HepG2 (cell line): ENCODE data around the gene SNX7. TPM values are rescaled to one million over a fixed set of nuclear protein-coding genes. Genes with fewer than 3 reads are reported as not detected.
A peak's percentile ranks its signal among the peaks of the same experiment; 100 is the strongest.

ENCODE experiments used
- ATAC-seq: fragments of 200-7000 bp; cut with Tn5 transposase; 3 replicates; pipeline ENCODE4 v1.9.1; 2020; ENCODE audit warnings: mild to moderate bottlenecking, moderate library complexity
- BruUV-seq: library from RNA; stranded (reverse); fragments of 400-500 nt; replicated peaks from 2 replicates; lab custom pipeline; 2021; lab: Mats Ljungman, UMichigan
- CTCF ChIA-PET: fragments of 300-600 bp; formaldehyde crosslinking; extraction: SDS; loops from one replicate; lab custom pipeline; 2021; ENCODE audit warnings: low total read pairs, inconsistent platforms, low intra/inter-chr PET ratio; lab: Yijun Ruan, JAX
- POLR2A ChIA-PET: fragments of 350-600 bp; sonication (Branson Sonifier 250); formaldehyde crosslinking; loops from one replicate; lab custom pipeline; 2020; ENCODE audit warnings: antibody characterized with exemption, inconsistent platforms; lab: Yijun Ruan, JAX
- DNase-seq: peaks from one replicate; pipeline ENCODE4 v3.0.0-alpha.2; 2015; ENCODE audit warnings: low spot score
- FAIRE-seq: peaks from 3 replicates; lab custom pipeline; 2011; peaks lifted over from hg19 to GRCh38; lab: Jason Lieb, UNC
- H2AFZ ChIP-seq: one replicate; pipeline ENCODE4 v1.6.1; 2011; ENCODE audit warnings: low read length, inconsistent platforms
- H3K27ac ChIP-seq: fragments of 300-600 bp; 3 replicates; pipeline ENCODE4 v1.8.0; 2011; ENCODE audit warnings: mixed run types, mild to moderate bottlenecking, mixed read lengths, low read length, inconsistent platforms; ENCODE audit not compliant: insufficient read depth; ENCODE audit errors: extremely low read length
- H3K27me3 ChIP-seq, 2 experiments: fragments of 200-600 bp in 1 of 2; 2 replicates in 1 of 2; 3 replicates in 1 of 2; pipeline versions ENCODE4 v1.6.0 to v1.8.0; 2011; ENCODE audit warnings: low read length in 2 of 2, mild to moderate bottlenecking in 2 of 2, moderate library complexity in 2 of 2, inconsistent platforms in 1 of 2; ENCODE audit not compliant: insufficient read depth in 2 of 2, control insufficient read depth in 1 of 2
- H3K36me3 ChIP-seq, 2 experiments: fragments of 200-600 bp in 1 of 2; replicated peaks in 1 of 2; 2 replicates in 1 of 2; 3 replicates in 1 of 2; pipeline versions ENCODE4 v1.5.1 to v1.8.0; 2011; ENCODE audit warnings: low read length in 2 of 2, inconsistent platforms in 1 of 2; ENCODE audit not compliant: insufficient read depth in 2 of 2, control insufficient read depth in 1 of 2
- H3K4me1 ChIP-seq: 2 replicates; pipeline ENCODE4 v1.5.1; 2012; ENCODE audit warnings: low read length, inconsistent platforms; ENCODE audit not compliant: insufficient read depth
- H3K4me2 ChIP-seq: 2 replicates; pipeline ENCODE4 v1.6.0; 2011; ENCODE audit warnings: low read depth, low read length, inconsistent platforms
- H3K4me3 ChIP-seq, 3 experiments: fragments of 200-600 bp in 1 of 3; sonication (generic), shearing (Covaris generic) in 1 of 3; replicated peaks in 1 of 3; 2 replicates each; pipeline ENCODE4 v1.5.1; 2011 to 2016; ENCODE audit warnings: low read length in 3 of 3, inconsistent platforms in 2 of 3, low read depth in 2 of 3, mild to moderate bottlenecking in 2 of 3, control low read depth in 1 of 3, mixed read lengths in 1 of 3; ENCODE audit not compliant: insufficient read depth in 1 of 3
- H3K79me2 ChIP-seq: one replicate; pipeline ENCODE4 v1.6.1; 2011; ENCODE audit warnings: low read length, inconsistent platforms; ENCODE audit not compliant: insufficient read depth
- H3K9ac ChIP-seq: 2 replicates; pipeline ENCODE4 v1.6.0; 2011; ENCODE audit warnings: mild to moderate bottlenecking, low read depth, low read length, inconsistent platforms; ENCODE audit not compliant: insufficient read depth
- H3K9me3 ChIP-seq: 2 replicates; pipeline ENCODE4 v1.5.1; 2012; ENCODE audit warnings: mild to moderate bottlenecking, low read length
- H4K20me1 ChIP-seq: 2 replicates; pipeline ENCODE4 v1.6.0; 2011; ENCODE audit warnings: inconsistent platforms, mild to moderate bottlenecking, low read length, moderate library complexity; ENCODE audit not compliant: insufficient read depth
- ISX ChIP-seq: sonication (generic); formaldehyde crosslinking; conservative IDR thresholded peaks from 2 replicates; pipeline ENCODE4 v1.5.0; 2020; ENCODE audit warnings: missing genetic modification reagents
- LBX2 ChIP-seq: sonication (generic); formaldehyde crosslinking; IDR thresholded peaks from 2 replicates; pipeline ENCODE4 v1.5.0; 2020; ENCODE audit warnings: missing genetic modification reagents, mild to moderate bottlenecking, borderline replicate concordance
- MTF1 ChIP-seq: sonication (generic); formaldehyde crosslinking; IDR thresholded peaks from 2 replicates; pipeline ENCODE4 v1.5.0; 2020; ENCODE audit warnings: missing genetic modification reagents
- MXD3 ChIP-seq: IDR thresholded peaks from 2 replicates; pipeline ENCODE4 v1.6.1; 2016; ENCODE audit warnings: mild to moderate bottlenecking, missing biosample characterization, missing genetic modification reagents
- ZBTB1 ChIP-seq: sonication (generic); formaldehyde crosslinking; IDR thresholded peaks from 2 replicates; pipeline ENCODE4 v1.4.0; 2020; ENCODE audit warnings: missing genetic modification reagents, borderline replicate concordance
- ZMAT3 ChIP-seq: sonication (generic); formaldehyde crosslinking; conservative IDR thresholded peaks from 2 replicates; pipeline ENCODE4 v1.7.0; 2021; ENCODE audit warnings: missing genetic modification reagents
- ZSCAN25 ChIP-seq: sonication (generic); formaldehyde crosslinking; IDR thresholded peaks from 2 replicates; pipeline ENCODE4 v1.8.0; 2022; ENCODE audit warnings: mild to moderate bottlenecking, missing genetic modification reagents
- WGBS: methylation state at CpG from one replicate; pipeline ENCODE4 v1.1.6; 2017; ENCODE audit warnings: low lambda C conversion rate; 5-methylcytosine and 5-hydroxymethylcytosine counted together
- in situ Hi-C: cut with HindIII; loops from 2 replicates; pipeline ENCODE4 v1.10.0; 2017; ENCODE audit warnings: low pct_unique_long_range_greater_than_20kb; ENCODE audit not compliant: extremely low pct_ligation_motif_present
- intact Hi-C: fragments of 100-400 bp; cut with micrococcal nuclease; formaldehyde crosslinking; loops from one replicate; pipeline ENCODE4 v1.10.0; 2022; ENCODE audit not compliant: unreplicated experiment
- polyA plus RNA-seq, 8 experiments: library from polyadenylated mRNA; depleted of rRNA in 3 of 8; stranded (reverse) in 7 of 8; unstranded in 1 of 8; fragments of >200 nt; fragmentation: Illumina TruSeq in 4 of 8; extraction: Trizol in 4 of 8; gene quantifications; 2 replicates each; pipeline versions ENCODE4 v1.2.1 to v1.2.3, GENCODE V29; 2011 to 2016; ENCODE audit warnings: low read depth in 4 of 8, missing spikeins in 1 of 8, mixed read lengths in 1 of 8; ENCODE audit not compliant: insufficient read depth in 1 of 8
- total RNA-seq, 5 experiments: library from RNA; depleted of rRNA; stranded (reverse); fragments of >200 nt; fragmentation: Illumina TruSeq; extraction: Trizol; gene quantifications; 2 replicates each; pipeline ENCODE4 v1.2.3, GENCODE V29; 2016; ENCODE audit warnings: low read depth in 1 of 5
- TF ChIP-seq, protein P1 (sequence below): sonication (generic); formaldehyde crosslinking; conservative IDR thresholded peaks from 2 replicates; pipeline ENCODE4 v1.8.1; 2023; ENCODE audit warnings: missing genetic modification reagents

Gene SNX7
- total and polyA plus RNA-seq, 2 of the 13 experiments (the other 11 are each of a cell fraction or from before 2014, with no cell fraction given) = 14.3 to 33.5 TPM

DNA sequence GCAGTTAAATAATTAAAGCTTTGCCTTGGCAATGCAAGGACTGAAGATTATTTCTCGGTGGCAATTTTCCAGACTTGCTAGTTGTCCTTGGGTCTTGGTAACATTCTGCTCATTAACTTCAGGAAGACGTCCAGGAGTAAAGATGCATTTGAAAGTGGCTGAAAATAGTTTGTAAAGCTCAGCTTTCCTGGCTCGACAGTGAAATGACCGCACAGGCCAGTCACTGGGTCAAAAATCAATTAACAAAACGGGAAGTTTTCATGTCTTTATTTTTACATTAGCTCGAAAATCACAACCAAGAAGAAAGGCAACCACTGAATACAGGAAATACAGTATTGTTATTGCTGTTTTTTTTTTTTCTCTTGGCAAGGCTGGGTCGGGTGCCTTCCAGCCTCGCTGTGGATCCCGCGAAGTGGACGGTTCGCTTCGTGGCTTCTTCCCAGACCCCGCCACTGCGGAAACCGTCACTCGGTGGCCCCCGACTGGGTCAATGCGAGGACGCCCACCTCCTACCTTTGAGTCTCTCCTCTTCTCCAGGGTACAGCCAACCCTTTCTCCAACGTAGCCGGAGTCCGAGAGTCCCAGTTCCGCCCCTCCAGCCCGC is 479 bp upstream of the SNX7 start (continued):
- 0 out of 2 replicates have a peak, but pooled peaks have one; percentile 22 for TF ChIP-seq MTF1 (CRISPR knock-in tag)
- no peak for TF ChIP-seq ZBTB1 (CRISPR knock-in tag)
- no peak for TF ChIP-seq MXD3 (CRISPR knock-in tag)
- TF ChIP-seq, protein P1, sequence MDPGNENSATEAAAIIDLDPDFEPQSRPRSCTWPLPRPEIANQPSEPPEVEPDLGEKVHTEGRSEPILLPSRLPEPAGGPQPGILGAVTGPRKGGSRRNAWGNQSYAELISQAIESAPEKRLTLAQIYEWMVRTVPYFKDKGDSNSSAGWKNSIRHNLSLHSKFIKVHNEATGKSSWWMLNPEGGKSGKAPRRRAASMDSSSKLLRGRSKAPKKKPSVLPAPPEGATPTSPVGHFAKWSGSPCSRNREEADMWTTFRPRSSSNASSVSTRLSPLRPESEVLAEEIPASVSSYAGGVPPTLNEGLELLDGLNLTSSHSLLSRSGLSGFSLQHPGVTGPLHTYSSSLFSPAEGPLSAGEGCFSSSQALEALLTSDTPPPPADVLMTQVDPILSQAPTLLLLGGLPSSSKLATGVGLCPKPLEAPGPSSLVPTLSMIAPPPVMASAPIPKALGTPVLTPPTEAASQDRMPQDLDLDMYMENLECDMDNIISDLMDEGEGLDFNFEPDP = no peak
- no peak for TF ChIP-seq LBX2
- TF ChIP-seq ISX (CRISPR knock-in tag) = no peak

DNA sequence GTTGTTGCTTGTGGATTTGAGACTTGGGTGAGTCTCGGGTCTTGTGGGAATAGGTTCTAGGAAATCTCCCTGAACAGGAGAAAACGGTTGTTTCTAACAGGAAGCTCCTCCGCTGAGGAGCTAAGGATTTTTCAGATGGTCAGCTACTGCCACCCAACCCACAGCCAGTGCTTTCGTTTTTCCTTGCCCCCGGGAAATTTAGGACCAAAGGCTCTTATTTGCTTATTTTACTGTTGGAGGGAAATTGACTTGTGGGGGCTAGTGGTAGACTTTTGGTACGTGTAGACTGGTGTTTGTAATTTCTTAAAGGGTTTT is 792 bp downstream of the SNX7 start:
- FAIRE-seq (no peak), DNase-seq (no peak), ATAC-seq (peak; percentile 5)
- H3K36me3 ChIP-seq = peaks cover 0 to 2% of the 10 kb centered on the region in 2 experiments; a peak in 1 of 5 replicates
- in situ Hi-C loops (no loop called here), intact Hi-C loops (loop anchor here (5.0 to 10.0 kb wide), 2 partner anchors 35 to 108 kb away; no protein-coding TSS in a partner anchor)
- H3K9me3 ChIP-seq = no peaks in the 10 kb centered on the region
- peak overlapping the region; percentile 71 for H3K4me2 ChIP-seq
- TF ChIP-seq ZSCAN25 (CRISPR knock-in tag) (0 out of 2 replicates have a peak, but pooled peaks have one; percentile 13), ZMAT3 (CRISPR knock-in tag) (no peak)
- H3K27ac ChIP-seq = peak overlapping the region; percentile 78
- H3K9ac ChIP-seq = peak overlapping the region; percentile 74
- H3K4me3 ChIP-seq = peak overlapping the region; percentile 57 to 85 (median 82)
- H4K20me1 ChIP-seq = no peaks in the 10 kb centered on the region
- ChIA-PET CTCF (no interaction called here), POLR2A (interaction anchor here (0.6 to 1.1 kb wide), 2 partner anchors 11 to 345 kb away, joined by 3 to 4 read pairs; no protein-coding TSS in a partner anchor)
- BruUV-seq = no TSS peak
- H2AFZ ChIP-seq = peak overlapping the region; percentile 52
- H3K79me2 ChIP-seq = peaks cover 20% of the 10 kb centered on the region
- H3K4me1 ChIP-seq = peaks cover 36% of the 10 kb centered on the region
- H3K27me3 ChIP-seq = no peaks in the 10 kb centered on the region
- WGBS = 0% methylated on average over 6 of the region's 6 CpGs
